IPS-15b (cell line): ENCODE measurements around the gene PRR13.

Source experiments
- H3K27me3 ChIP-seq: one replicate; pipeline ENCODE4 v1.6.1; 2013; ENCODE audit warnings: low read length; ENCODE audit not compliant: control insufficient read depth, insufficient read depth
- H3K36me3 ChIP-seq: one replicate; pipeline ENCODE4 v1.6.1; 2013; ENCODE audit warnings: low read length; ENCODE audit not compliant: control insufficient read depth, insufficient read depth
- H3K4me1 ChIP-seq: one replicate; pipeline ENCODE4 v1.6.1; 2013; ENCODE audit warnings: mild to moderate bottlenecking, low read length; ENCODE audit not compliant: control insufficient read depth, insufficient read depth
- H3K4me3 ChIP-seq: one replicate; pipeline ENCODE4 v1.5.1; 2013; ENCODE audit warnings: low read depth, low read length
- H3K9ac ChIP-seq: one replicate; pipeline ENCODE4 v1.6.1; 2013; ENCODE audit warnings: low read depth, mild to moderate bottlenecking, low read length
- H3K9me3 ChIP-seq: one replicate; pipeline ENCODE4 v1.6.1; 2013; ENCODE audit warnings: mild to moderate bottlenecking, low read length; ENCODE audit not compliant: control insufficient read depth, insufficient read depth

Gene PRR13

DNA sequence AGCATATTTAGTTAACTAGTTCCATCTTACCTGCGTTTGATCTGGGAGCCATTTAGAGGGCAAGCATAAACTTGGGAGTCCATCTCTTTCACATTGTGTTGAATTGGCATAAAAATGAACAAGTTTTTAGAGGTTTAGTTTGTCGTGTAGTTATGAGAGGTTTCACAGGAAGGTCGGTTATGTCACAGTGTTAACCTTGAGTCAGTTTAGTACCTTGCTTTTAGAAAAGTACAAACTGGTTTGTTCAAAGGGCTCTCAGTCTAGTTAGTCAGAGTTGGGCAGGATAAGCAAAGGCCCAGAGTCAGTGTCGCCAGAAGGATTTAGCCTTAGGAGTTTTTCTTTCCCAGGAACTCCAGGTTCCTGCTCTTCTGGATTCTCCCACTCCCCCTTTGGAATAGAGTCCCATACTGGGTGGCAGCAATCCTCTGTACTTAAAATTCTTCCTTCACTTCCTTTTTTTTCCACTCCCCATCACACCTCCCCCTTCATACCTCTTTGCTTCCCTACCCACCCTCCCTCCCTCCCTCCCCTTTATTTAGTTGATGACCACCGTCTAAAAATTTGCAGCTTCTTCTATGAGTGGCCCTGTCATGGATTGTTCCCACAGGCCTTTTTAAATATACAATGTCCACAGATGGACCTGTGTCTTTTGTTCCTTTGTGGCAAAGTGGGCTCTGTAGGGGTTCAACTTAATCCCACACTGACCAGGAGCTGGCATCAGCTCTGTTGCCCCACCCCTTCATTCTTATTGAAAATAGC is 22.4 kb downstream of the PRR13 start:
- Histone ChIP-seq H3K9me3 (no peaks in the 10 kb centered on the region), H3K27me3 (no peaks in the 10 kb centered on the region), H3K4me3 (no peak overlapping the region), H3K4me1 (peaks cover 15% of the 10 kb centered on the region), H3K36me3 (peaks cover 95% of the 10 kb centered on the region), H3K9ac (no peak overlapping the region)

DNA sequence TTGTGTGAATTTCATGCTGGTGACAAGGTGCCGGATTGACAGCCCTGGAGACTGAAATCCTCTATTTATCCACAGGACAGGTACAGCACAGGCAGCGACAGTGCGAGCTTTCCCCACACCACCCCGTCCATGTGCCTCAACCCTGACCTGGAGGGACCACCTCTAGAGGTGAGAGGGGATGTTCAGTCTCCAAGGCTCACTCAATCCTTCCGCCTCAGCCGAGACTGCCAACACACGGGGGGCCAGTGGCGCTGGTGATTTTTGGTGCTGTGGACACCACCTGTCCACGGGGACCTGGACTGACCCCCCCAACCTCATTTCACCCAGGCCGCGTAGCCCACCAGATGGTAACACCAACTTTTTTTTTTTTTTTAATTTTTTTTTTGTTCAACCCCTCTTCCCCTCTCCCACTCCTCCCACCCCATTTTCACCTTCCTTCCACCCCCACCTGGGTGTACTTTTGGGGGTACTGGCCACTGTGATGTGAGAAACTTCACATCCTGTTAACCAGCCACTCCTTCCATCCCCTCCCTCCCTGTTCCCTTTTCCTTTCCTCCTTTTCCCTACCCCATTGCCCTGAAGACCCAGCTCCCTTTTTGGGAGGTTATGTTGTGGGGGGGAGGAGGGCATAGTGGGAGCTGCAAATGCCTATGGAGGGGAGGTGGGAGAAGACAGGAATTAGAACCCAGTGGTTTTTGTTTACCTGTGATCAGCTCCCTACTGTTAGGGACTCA is 23.3 kb downstream of the PRR13 start:
- no peaks in the 10 kb centered on the region for H3K9me3 ChIP-seq
- no peak overlapping the region for H3K4me3 ChIP-seq
- peaks cover 92% of the 10 kb centered on the region for H3K36me3 ChIP-seq
- no peaks in the 10 kb centered on the region for H3K27me3 ChIP-seq
- peaks cover 15% of the 10 kb centered on the region for H3K4me1 ChIP-seq
- H3K9ac ChIP-seq: no peak overlapping the region

DNA sequence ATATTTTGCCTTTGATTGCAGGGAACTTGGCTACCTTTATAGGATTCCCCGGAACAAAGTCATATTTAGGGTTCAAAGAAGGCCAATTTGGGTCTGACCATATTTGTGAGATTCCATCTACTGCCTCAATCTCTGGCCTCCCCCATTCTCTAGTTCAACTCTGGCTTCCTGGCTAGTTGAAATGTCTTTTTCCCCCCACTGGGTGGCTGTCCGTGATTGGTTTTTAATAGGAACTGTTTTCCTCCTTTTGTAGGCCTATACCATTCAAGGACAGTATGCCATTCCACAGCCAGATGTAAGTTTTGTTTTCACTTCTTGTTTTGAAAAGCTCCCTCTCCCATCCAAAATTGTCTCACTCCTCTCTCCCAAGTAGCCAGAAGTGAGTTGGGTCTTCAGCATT is 24.1 kb downstream of the PRR13 start:
- Histone ChIP-seq H3K9ac (no peak overlapping the region), H3K9me3 (no peaks in the 10 kb centered on the region), H3K27me3 (no peaks in the 10 kb centered on the region), H3K4me1 (peaks cover 8% of the 10 kb centered on the region), H3K4me3 (no peak overlapping the region), H3K36me3 (peaks cover 89% of the 10 kb centered on the region)

DNA sequence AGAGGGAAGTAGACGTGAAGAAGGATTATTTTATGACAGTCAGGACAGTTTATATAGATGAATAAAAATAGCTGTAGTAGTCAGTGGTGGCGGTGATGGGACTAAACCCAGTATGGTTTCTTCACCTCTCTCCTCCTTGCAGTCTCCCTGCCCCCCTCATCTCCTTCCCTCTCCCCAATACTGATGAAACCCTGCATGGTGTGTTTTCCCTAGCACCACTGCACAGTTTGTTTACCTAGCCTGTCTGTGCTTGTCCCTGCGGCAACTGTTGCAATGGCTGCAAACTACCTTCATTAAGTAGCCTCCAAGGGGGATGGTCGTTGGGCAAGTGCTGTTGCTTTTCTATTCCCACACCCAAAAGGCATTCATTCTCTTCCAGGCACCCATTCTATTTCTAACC is 25.1 kb downstream of the PRR13 start:
- Histone ChIP-seq H3K4me1 (peaks cover 8% of the 10 kb centered on the region), H3K27me3 (no peaks in the 10 kb centered on the region), H3K4me3 (no peak overlapping the region), H3K36me3 (peaks cover 86% of the 10 kb centered on the region), H3K9ac (no peak overlapping the region), H3K9me3 (no peaks in the 10 kb centered on the region)

DNA sequence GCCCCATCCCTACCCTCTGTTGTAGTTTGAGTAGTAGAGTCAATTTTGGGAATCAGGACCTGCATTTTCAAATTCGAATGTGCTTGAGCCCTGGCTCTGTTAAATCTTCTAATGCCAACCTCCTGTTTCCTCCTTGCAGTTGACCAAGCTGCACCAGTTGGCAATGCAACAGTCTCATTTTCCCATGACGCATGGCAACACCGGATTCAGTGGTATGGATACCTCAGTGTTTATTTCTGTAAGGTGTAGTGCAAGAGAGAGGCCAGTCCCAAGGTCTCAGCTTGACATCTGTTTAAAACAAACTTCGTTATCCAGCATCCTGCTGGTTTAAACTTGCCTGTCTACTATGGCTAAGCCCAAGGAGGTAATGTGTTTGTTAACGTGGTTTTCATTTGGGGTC is 25.5 kb downstream of the PRR13 start:
- peaks cover 8% of the 10 kb centered on the region for H3K4me1 ChIP-seq

DNA sequence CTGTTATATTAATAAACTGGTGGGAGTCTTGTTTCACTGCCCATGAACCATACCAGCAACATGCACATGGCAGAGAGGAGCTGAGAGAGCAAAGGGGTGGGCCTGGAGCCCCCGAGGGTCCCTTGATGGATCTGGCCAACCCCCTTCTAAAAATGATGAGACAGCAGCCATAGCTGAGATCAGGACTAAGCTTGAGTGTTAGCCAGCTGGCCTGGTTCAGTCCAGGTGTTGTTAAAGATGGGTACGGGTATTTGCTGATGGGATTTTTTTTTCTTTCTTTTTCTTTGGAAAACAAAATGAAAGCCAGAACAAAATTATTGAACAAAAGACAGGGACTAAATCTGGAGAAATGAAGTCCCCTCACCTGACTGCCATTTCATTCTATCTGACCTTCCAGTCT is 26.3 kb downstream of the PRR13 start:
- Histone ChIP-seq H3K4me1 (peaks cover 7% of the 10 kb centered on the region), H3K9ac (no peak overlapping the region)

More for the DNA sequence above, 25.5 kb downstream of the PRR13 start:
- Histone ChIP-seq H3K9me3 (no peaks in the 10 kb centered on the region), H3K27me3 (no peaks in the 10 kb centered on the region), H3K36me3 (peaks cover 82% of the 10 kb centered on the region), H3K4me3 (no peak overlapping the region), H3K9ac (no peak overlapping the region)

DNA sequence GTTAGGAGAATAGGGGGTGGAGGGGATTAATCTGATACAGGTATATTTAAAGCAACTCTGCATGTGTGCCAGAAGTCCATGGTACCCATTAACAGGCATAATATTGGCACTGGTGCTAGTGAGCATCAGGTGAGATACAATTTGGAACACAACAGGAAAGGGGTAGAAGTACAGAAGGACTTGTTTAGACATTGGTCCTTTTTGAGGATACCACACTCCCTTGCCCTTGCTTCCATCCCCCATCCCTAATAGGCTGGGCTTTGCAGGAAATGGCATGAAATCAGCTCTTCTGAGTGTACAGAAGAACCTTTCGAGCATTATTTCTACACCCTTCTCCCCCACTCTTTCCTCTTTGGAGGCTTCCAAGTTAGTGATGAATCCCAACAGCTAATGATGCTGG is 26.7 kb downstream of the PRR13 start:
- Histone ChIP-seq H3K9ac (no peak overlapping the region), H3K4me3 (no peak overlapping the region), H3K9me3 (no peaks in the 10 kb centered on the region), H3K36me3 (peaks cover 70% of the 10 kb centered on the region), H3K4me1 (peaks cover 6% of the 10 kb centered on the region), H3K27me3 (no peaks in the 10 kb centered on the region)

More for the DNA sequence above, 26.3 kb downstream of the PRR13 start:
- peaks cover 74% of the 10 kb centered on the region for H3K36me3 ChIP-seq
- H3K27me3 ChIP-seq: no peaks in the 10 kb centered on the region
- H3K9me3 ChIP-seq: no peaks in the 10 kb centered on the region
- H3K4me3 ChIP-seq: no peak overlapping the region

DNA sequence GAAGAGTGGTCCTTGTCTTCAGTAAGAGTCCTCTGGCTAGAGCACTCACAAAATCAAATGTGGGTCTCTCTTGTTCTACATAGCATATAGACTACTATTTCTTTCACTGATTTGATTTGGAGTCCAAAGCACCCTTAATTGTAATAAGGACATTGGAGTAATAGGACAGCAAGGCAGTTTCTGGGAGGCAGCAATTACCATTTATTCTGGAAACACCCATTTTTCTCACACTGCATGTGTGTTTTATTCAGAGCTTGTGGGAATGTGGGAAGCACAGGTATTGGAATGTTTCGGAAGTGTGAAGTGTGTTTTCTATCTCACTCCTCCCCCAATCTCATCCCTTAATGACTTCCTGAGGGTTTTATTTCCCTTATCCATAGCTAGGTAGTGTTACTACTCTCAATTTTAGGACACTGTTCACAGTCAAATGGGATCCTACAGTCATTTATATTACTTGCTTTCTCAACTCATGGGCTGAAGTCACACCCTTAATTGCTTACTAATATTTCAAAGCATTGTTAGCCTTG is 30.6 kb downstream of the PRR13 start:
- Histone ChIP-seq H3K4me1 (peaks cover 7% of the 10 kb centered on the region), H3K9me3 (no peaks in the 10 kb centered on the region), H3K36me3 (peaks cover 64% of the 10 kb centered on the region), H3K9ac (no peak overlapping the region), H3K27me3 (no peaks in the 10 kb centered on the region), H3K4me3 (no peak overlapping the region)

DNA sequence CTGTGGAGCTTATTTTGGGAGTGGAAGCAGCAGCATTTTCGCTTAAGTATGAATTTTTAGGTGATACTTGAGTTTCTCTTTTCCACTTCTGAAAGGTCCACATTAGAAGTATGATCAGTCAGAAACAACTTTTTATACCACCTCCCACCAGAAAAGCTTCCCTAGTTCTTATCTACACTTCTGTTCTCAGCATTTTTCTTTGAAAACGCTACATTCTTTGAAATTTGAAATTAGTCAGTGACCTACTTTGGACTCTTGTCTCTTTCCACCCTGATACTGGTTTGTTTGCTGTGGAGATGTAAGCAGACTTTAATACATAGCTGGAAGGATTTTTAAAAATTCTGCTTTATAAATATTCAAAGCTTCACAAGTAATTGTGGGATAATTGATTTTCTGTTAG is 32.5 kb downstream of the PRR13 start:
- Histone ChIP-seq H3K27me3 (no peaks in the 10 kb centered on the region), H3K9ac (no peak overlapping the region), H3K4me3 (no peak overlapping the region), H3K36me3 (peaks cover 52% of the 10 kb centered on the region), H3K9me3 (no peaks in the 10 kb centered on the region), H3K4me1 (peaks cover 7% of the 10 kb centered on the region)

DNA sequence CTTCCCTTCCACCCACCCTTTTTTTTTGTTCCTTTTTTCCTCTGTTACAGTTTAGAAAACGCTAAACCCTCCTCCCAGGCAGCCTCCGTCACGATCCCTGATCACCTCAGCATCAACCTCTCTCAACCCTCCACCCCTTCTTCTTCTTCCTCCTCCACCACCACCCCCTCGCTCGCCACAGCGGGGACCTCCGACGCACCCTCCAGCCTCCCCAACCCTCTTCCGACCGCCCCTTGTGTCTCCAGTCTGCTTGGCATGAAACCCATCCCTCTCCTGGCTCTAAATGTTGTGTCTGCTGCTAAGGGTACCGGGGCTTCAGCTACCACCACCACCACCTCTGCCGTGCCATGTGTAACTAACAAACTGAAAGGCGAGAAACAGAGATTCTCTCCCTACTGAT is 33.3 kb downstream of the PRR13 start:
- Histone ChIP-seq H3K4me3 (no peak overlapping the region), H3K9me3 (no peaks in the 10 kb centered on the region), H3K9ac (no peak overlapping the region), H3K36me3 (peaks cover 48% of the 10 kb centered on the region), H3K27me3 (no peaks in the 10 kb centered on the region), H3K4me1 (peaks cover 7% of the 10 kb centered on the region)

DNA sequence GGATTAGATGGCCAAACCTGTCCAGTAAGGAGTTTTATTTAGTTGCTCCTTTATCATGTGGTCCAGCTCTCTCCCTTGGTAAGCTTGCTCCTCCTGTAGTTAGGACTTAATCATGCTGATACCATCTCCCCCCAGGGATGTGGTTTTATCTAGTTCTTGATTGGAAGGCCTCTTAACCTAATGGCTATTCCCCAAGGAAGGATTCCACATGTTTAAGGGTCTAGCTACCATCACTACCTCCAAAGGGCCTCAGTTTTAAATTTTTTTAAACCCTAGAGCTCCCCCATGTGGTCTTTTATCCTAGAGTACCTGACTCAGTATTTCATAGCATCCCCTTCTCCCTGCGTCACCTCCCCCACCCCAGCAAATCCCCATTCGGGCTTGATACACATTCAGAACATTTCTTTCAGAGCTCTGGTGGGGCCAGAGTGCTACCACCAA is 35.3 kb downstream of the PRR13 start:
- Histone ChIP-seq H3K9ac (no peak overlapping the region), H3K4me1 (peaks cover 7% of the 10 kb centered on the region), H3K4me3 (no peak overlapping the region), H3K36me3 (peaks cover 39% of the 10 kb centered on the region), H3K27me3 (no peaks in the 10 kb centered on the region), H3K9me3 (no peaks in the 10 kb centered on the region)

DNA sequence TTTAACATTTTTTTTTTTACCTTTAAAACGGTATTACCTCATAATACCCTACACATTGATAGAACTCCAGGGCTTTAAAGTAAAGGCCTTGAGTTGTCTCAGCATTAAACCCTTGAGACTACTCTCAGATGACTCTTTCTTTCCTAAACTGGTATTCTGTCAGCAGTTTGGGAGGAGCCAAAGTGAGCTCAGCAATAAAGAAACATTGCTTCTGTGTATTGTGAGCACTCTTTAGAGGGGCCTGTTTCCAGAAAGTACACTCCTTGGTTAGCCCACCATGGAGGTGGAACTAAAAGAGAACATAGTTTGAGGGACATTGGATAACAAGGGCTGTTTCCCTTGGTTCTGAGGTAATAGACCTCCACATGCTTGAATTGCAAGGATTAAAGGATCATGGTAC is 37.3 kb downstream of the PRR13 start:
- no peaks in the 10 kb centered on the region for H3K27me3 ChIP-seq
- H3K4me3 ChIP-seq: no peak overlapping the region
- H3K9ac ChIP-seq: no peak overlapping the region
- H3K36me3 ChIP-seq: peaks cover 51% of the 10 kb centered on the region
- H3K9me3 ChIP-seq: no peaks in the 10 kb centered on the region
- peaks cover 7% of the 10 kb centered on the region for H3K4me1 ChIP-seq
